GM18519 (cell line): Measurements from ENCODE around the gene RXFP2.

Experiments used
- ATAC-seq: cut with Tn5 transposase; IDR thresholded peaks from one replicate; pipeline ENCODE4 v1.9.1; 2021; ENCODE audit warnings: mild to moderate bottlenecking, moderate library complexity; ENCODE audit not compliant: unreplicated experiment, low FRiP score

RXFP2 gene

DNA sequence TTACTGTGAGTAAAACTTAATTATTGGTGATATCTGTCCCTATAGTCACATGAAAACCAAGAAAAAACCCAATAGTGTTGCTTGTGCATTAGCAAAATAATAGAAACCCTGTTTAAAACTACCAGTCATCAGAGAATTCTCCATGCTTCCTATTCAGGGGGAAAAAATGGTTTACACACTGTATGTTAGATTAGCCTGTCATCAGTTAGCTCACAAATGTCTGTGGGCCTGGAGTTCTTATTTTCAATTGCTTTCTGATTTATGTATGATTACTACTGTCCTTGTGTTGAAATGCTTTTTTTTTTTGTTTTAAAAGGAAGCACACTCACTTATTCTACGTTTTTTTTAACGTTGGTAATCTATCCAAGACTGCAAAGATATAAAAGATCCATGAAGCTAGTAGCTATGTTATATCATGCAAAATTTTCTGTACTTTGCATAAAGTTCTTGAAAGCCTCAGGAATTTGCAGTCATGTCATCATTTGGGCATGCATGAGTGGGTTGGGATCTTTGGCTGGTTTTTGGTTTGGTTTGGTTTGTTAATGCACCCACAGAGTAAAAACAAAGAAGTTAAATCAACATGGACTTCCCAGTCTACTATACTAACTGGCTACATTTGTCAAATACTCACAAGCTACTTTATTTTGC, 25.9 kb downstream of the RXFP2 start:
- ATAC-seq: no peak

DNA sequence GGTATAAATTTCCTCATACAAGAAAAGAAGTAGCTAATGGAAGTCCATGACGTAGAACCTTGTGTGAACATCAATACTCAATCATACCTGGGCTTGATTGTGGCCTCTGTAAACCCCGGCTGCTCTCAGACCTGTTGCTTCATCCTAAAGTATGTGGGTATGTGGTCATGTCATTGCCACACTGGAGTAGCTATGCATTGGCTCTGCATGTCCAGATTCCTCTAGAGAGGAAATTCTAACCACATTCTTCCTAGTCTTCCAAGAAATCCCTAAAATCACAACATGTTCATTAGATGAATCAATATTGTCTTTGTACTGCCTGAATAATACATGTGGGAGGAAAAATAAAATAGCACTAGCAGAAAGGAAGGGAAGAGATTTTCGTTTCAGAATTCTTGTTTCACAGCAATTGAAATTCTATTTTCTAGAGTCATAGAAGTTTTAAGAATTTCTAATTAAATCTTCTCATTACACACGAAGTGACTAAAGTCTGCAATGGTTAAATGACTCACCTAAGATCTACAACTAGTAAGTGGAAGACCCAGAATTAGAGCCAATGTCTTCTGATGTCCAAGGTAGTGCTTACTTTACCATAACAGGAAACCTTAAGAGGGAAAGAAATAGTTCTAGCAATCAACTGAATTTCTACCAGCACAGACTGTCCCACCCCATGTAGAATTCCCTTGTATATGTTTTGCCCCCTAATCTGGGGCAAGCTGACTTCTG, 28.0 kb downstream of the RXFP2 start:
- no peak for ATAC-seq

DNA sequence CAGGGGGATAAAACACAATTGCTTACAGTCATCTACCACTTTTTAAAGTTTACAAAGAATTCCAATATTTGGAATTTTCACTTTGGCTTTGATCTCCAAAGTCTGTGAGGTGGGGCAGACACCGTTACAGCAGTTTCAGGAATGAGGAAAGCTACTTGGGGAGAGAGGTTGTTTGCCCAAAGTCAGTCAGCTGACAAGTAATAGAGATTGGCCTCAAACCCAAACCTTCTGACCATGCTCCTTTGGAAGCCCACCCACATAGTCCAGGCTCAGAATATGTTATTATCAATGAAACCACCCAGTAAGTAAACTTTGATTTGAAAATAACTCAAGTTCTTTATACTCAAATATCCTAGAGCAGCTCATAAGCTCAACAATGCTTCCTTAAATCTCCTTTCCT, 29.0 kb downstream of the RXFP2 start:
- no peak for ATAC-seq

DNA sequence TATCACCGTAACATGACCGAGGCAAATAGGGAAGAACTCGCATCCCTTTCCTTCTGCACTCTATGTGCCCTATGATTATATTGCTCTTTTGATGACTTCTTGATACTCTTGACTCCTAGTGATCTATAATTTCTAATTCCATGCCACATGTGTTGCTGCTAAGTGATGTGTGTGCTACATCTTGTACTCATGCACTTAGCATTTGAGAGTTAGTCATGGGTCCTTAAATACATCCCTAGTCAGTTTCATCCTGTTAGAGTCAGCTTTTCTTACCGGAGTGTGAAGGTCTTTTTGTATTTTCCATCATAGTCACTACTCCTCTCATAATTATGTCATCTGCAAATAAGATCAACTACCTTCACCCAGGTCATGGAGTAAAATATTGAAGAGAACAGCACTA, 30.2 kb downstream of the RXFP2 start:
- ATAC-seq: no peak

DNA sequence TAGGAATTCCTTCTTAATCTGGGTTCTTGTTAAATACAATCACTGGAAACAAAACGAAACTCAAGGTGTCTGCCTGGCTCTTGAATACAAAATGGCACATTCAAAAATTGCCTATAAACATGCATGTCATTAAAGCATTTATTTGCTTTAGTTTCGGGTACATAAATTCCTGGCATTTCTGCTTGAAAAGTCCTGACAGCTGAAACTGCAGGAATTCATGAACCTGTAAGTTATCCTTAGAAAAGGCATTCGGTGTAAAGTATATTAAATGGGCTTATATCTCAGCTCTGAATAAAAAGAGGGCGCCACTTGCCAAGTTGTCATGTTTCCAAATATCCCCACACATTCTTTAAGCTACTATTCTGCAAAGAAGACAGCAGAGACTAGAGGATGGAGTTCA, 32.9 kb downstream of the RXFP2 start:
- ATAC-seq: no peak

DNA sequence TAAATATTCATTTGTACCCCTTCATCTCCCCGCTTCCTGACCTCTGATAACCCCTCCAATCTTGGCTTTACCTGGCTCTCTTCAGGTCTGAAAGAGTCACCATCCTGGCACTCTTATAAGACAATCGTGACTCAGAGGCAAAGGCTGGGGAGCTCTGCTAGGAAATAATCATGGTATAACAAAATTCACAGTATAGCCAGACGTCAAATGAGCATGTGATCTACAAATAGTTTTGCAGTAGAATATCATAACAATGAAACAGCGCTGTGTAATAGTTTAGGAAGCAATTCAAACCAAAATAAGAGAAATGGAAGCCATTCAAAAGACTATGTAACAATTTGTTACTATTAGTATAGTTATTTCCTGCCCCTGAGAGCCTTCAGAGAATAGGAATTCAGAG, 34.2 kb downstream of the RXFP2 start:
- ATAC-seq: no peak

DNA sequence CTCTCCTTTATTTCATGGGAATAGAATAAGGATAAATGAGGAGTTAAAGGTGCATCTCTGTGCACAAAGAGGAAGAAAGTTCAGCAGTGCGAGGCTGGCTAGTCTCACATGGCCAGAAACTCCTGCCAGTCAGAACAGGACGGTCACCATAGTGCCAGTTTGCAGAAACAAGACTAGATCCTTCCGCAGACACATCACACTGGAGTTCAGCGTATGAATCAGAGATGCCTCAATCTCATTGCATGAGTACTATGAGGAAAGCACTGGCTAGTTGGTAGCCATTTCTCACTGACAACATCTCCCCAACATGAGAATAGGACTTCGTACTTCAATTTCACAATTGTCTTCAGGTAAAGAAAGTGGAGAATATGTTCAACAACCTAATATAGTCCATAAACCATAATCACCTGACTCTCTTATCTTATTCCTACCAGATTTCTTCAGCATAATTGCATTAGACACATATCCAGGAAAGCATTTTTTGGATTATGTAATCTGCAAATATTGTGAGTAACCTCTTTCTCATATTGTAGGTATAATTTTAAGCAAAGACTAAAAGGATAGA, 34.9 kb downstream of the RXFP2 start:
- ATAC-seq: no peak

DNA sequence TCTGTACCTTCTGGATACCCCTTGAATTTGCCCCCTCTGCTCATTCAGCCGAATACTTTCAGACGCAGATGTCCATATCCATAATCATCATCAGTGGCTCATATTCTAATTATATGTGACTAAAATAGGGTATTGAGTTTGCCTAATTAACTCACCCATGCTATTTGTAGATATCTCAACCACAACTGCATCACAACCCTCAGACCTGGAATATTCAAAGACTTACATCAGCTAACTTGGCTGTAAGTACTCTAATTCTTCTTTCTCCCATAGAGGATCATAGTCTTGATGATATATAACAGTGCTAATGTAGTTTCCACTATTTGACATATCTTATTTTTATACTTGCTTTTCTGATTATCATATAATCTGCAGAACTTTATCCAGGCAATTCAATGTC, 35.8 kb downstream of the RXFP2 start:
- no peak for ATAC-seq

DNA sequence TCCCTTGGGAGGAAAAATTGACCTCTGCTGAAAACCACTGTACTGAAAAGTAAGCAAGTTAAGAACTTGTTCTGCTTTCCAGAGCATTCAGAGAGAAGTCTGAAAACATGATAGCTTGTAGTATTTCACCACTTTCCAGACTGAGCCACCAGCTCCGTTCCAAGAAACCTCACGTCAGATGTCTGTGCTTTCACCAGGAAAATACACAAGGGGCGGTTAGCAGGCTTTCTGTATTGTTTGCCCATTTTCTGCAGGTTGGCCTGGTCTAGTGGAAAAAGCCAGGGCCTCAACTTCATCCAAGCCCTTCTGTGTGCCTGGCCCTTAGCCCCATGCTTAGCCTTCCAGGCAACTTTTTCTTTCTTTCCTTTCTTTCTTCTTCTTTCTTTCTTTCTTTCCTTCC, 36.4 kb downstream of the RXFP2 start:
- ATAC-seq: no peak

DNA sequence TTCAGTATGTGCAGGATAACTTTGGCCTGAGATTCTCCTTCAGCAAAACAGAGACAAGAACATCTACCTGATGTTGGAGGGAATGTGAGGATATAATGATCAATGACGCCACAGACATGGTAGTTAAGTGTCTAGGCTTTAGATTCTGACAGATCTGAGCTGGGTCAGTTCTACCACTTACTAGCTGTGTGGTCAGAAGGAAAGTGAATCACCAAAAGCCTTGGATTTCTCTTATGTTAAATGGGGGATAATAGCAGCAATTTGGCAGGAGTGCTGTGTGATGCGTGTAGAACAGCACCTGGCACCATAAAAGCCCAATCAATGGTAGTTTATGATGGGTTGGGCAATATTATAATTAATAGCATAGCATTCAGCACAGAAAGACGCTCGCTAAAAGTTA, 41.7 kb downstream of the RXFP2 start:
- no peak for ATAC-seq

DNA sequence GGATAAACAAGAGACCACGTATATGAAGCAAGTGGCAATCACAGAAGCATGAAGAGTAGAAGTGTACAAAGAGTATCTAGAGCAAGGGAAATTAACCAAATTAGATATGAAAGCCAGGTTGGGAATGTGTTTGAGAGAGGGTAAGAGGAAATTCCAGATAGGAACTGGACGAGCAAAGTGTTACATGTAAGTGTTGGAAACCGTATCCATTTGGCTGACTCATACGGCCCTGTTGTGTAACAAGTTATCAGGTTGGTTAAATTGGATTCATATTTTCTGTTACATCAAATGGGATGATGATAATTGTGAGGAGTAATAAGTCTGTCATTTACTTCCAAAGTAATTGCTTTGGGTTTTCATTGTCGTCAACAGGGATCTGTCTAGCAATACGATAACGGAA, 46.7 kb downstream of the RXFP2 start:
- ATAC-seq: no peak

DNA sequence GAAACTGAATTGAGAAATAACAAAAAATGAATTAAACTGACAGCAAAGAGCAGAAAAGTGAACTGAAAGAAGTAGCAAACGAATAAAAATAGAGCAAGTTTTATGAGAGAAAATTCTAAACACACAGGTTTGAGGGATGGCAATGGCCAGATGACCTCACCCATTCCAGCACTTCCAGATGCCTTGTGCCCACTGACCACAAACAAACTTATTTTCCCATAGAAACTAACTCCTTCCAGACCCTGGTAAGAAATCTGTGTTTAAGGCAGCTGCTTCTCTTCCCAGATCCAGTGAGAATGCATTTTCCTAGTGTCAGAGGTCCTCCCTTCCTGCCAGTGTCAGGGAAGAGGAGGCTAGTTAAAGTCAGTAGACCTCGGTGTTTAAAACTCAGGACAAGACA, 51.7 kb downstream of the RXFP2 start:
- no peak for ATAC-seq

DNA sequence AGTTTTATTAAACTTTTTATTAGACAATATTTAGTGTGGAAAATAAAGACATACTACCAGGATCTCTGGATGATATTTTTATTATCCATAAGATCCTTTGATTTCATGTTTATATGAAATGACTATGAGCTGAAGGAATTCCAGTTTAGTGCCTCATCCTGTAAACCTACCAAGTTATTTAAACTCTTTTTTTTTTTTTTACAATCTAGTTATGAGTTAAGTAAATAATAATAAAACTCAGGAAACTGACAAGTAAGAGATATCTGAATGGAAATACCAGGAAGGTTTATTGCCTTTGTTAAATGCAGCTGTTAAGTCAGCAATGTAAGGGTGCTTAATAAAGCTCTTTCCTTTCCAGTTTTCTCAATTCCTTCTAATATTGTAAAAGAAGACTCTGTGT, 53.9 kb downstream of the RXFP2 start:
- no peak for ATAC-seq

DNA sequence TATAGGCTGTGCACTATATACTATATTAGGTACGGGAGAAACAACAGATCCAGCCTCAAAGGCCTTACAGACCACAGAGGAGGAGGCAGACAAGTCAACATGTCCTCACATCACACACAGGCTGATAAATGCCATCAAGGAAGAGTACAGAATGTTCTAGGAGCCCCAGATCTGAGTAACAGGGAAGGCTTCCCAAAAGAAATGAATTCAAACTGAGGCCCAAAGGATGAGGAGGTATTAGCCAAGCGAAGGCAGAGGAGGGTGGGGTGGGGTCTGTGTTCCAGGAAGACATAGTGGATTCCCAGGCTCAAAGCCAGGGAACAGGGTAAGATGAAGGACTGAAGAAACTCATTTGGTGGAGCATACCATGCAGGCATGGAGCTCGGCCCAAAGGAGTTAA, 55.1 kb downstream of the RXFP2 start:
- no peak for ATAC-seq

DNA sequence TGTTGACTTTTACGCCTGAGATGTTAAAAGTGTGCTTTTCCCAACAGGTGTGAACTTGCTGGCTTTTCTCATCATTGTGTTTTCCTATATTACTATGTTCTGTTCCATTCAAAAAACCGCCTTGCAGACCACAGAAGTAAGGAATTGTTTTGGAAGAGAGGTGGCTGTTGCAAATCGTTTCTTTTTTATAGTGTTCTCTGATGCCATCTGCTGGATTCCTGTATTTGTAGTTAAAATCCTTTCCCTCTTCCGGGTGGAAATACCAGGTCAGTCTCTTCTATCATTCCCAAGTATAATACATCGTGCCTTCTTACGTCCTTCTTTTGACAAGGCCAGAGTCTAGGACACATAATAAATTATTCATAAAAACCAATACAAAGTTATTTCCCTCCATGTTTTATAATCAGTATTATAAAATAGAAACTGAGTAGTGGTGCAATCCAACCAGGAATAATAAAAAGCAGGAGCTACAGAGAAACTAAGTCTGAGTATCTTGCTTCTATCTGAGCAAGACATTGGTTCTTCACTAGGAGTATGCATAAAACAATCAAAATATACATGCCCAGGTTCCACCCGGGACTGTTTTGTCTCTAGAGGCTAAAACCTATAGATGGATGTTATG, 57.9 kb downstream of the RXFP2 start:
- no peak for ATAC-seq

DNA sequence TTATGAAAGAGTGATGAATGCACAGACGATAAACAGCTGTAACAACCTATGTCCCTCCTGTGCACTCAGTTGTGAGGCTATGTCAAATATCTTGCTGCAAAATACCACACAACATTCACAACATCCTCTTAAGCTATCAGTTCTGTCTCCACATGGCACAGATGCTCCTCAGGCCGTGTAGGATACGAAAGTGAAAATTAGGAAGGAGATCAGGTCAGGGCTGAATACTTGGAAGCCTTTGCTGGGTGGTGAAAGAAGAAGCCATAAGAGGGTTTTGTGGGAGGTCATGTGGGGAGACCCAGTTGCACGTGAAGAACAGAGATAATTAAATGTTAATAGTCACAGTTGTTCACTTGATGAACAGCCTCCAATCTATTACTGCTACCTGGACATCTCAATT, 58.9 kb downstream of the RXFP2 start:
- ATAC-seq: no peak

DNA sequence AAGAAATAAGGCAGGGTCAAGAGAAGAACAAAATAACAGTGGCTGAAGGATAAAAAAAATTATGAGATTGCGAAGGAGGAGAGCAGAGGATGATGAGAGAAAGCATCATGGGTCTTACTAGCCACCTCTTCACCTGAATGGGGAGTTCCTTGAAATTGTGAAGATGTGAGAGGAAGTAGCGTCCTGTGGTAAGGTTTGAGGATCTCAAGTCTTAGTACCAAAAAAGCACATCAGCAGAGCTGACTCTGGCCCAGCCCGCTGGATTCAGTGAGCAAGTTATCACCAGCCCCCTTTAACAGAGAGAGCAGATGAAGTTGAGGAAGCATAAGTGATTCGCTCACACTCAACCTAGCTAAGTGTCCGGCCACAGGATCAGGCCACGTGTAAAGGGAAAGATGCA, 61.8 kb downstream of the RXFP2 start:
- ATAC-seq: no peak

DNA sequence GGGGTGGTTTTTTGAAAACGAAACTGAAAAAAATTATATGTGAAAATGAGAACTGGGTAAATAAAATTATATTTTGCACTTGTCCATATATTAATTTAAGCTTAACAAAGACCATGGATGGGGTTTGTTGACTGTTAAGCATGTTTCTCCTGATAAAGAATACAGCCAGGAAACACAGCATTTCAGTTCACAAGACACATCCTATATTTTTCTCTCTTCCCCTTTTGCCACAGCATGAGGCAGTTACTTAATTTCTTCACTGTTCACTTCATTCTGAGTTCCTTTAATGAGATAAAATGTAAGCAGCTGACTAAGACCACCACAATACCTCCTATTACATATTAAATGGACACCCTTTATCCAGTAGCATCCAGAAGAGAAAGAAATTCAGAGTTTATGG, 64.0 kb downstream of the RXFP2 start:
- no peak for ATAC-seq

DNA sequence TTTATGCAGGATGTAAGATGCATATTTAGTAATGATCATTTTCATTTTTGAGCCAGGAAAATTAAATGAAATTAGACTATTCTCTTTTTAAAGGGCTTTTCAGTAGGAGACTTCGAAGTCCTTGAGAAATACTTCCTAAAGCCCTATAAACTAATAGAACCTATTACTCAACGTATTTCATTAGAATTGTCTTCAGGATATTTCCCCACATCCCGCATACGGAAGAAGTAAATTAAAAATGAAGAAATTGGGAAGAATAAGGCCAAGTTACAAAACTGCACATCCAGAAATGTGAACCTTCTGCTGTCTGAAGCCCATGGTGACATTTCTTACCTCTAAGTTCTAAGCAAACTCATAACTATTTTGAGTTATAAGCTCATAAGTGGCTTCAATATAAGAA, 66.5 kb downstream of the RXFP2 start:
- no peak for ATAC-seq

DNA sequence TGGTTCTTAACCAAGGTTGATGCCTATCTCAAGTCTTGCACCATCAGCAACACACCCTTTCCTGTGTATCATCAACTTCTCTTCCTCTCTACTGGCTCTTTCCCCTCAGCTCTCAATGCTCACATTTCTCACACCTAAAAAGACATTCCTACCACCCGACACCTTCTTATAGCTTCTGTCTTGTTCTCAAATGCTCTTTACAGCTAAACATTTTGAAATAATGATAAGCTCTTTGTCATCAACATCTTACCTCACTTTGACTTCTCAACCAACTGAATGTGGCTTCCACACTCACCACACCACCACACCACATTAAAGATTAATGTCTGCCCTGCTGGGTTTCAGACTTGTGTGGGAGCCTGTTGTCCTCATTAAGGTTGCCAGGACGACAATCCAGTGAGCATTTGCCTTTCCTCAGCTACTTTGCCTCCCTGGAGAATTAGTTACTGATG, 67.8 kb downstream of the RXFP2 start:
- ATAC-seq: no peak

DNA sequence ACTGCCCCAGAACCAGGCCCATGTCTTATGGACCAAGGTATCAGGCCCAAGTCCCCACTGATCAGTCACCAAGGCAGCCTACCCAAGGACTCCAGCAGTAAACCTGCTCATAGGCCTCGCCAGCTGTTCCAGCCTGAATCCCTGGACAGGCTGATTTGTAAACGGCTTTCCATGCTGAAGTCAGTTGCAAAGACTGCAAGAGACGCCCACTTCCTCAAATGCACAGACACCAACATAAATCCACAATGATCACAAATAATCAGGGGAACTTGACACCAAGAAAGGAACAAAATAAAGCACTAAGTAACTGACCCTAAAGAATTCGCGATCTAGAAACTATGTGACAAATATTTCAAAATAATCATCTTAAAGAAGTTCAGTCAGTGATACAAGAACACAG, 75.2 kb downstream of the RXFP2 start:
- ATAC-seq: no peak
